WI38 (cell line): ENCODE data around the gene F11.
"Not testable (repeated sequence)": the region's sequence is repeated elsewhere in the genome, so short reads cannot be mapped to it uniquely, and the experiment has no call there.

Source experiments
- H3K4me3 ChIP-seq: 2 replicates; pipeline ENCODE4 v1.5.1; 2011; ENCODE audit warnings: low read depth, mild to moderate bottlenecking, control low read depth, low read length
- CTCF ChIP-seq: IDR thresholded peaks from 2 replicates; pipeline ENCODE4 v1.5.1; 2012; ENCODE audit warnings: low read depth, mild to moderate bottlenecking, control low read depth, low read length

F11 gene

GRCh38 chr4:186255122-186255521 is 10.9 kb upstream of the F11 start:
- no peak for TF ChIP-seq CTCF
- H3K4me3 ChIP-seq, result no peak overlapping the region

- TF ChIP-seq CTCF, result no peak
- no peak overlapping the region for H3K4me3 ChIP-seq
These were observed 7.7 kb upstream of the F11 start for GRCh38 chr4:186258216-186258811.

GRCh38 chr4:186260117-186260503 is 5.9 kb upstream of the F11 start:
- H3K4me3 ChIP-seq, result no peak overlapping the region
- no peak for TF ChIP-seq CTCF

GRCh38 chr4:186260504-186261448 is 5.2 kb upstream of the F11 start:
- TF ChIP-seq CTCF, result no peak
- H3K4me3 ChIP-seq, result no peak overlapping the region

GRCh38 chr4:186264660-186265059 is 1.3 kb upstream of the F11 start:
- no peak for TF ChIP-seq CTCF
- H3K4me3 ChIP-seq, result no peak overlapping the region

GRCh38 chr4:186265250-186265649 is 739 bp upstream of the F11 start:
- H3K4me3 ChIP-seq, result not testable (repeated sequence)

- no peak for TF ChIP-seq CTCF
These were observed 904 bp downstream of the F11 start for GRCh38 chr4:186266729-186267456.

More at GRCh38 chr4:186266729-186267456, 904 bp downstream of the F11 start:
- H3K4me3 ChIP-seq, result no peak overlapping the region
